Upper lobe of left lung (tissue), 6 donors: ENCODE data around the gene CCT7. TPM values are rescaled to one million over a fixed set of nuclear protein-coding genes. Genes with fewer than 3 reads are reported as not detected.

ENCODE experiments used
- ATAC-seq, 2 donors: fragments of 200-7000 bp; cut with Tn5 transposase; one replicate each; pipeline ENCODE4 v1.9.1; 2022; ENCODE audit warnings: mild to moderate bottlenecking in 2 of 2, moderate library complexity in 2 of 2; ENCODE audit not compliant: low FRiP score in 2 of 2
- DNase-seq, 2 donors: peaks; one replicate each; pipeline ENCODE4 v3.0.0-alpha.2; 2019 to 2020
- H3K27ac ChIP-seq, 4 donors: fragments of 200-600 bp; sonication (generic); one replicate each; pipeline ENCODE4 v1.5.1; 2016 to 2019
- H3K27me3 ChIP-seq, 4 donors: fragments of 200-600 bp; sonication (generic); one replicate each; pipeline ENCODE4 v1.5.1; 2017 to 2019
- H3K36me3 ChIP-seq, 4 donors: fragments of 200-600 bp; sonication (generic); one replicate each; pipeline ENCODE4 v1.5.1; 2016 to 2019
- H3K4me1 ChIP-seq, 4 donors: fragments of 200-600 bp; sonication (generic); one replicate each; pipeline ENCODE4 v1.5.1; 2018 to 2019
- H3K4me3 ChIP-seq, 4 donors: fragments of 200-600 bp; sonication (generic); one replicate each; pipeline ENCODE4 v1.5.1; 2017 to 2019; ENCODE audit warnings: mild to moderate bottlenecking in 2 of 4, moderate library complexity in 1 of 4
- H3K9me3 ChIP-seq, 4 donors: fragments of 200-600 bp; sonication (generic); one replicate each; pipeline ENCODE4 v1.5.1; 2018 to 2019
- EP300 ChIP-seq, 4 donors: sonication (generic); formaldehyde crosslinking; IDR thresholded peaks; one replicate each; pipeline ENCODE4 v1.5.1; 2017; ENCODE audit warnings: antibody characterized with exemption in 4 of 4, control low read depth in 2 of 4
- POLR2A ChIP-seq, 4 donors: fragments of 450-650 bp; IDR thresholded peaks; one replicate each; pipeline ENCODE4 v1.5.1; 2016 to 2017; ENCODE audit warnings: antibody characterized with exemption in 4 of 4, mild to moderate bottlenecking in 2 of 4
- POLR2AphosphoS5 ChIP-seq, 2 donors: sonication (generic); formaldehyde crosslinking; IDR thresholded peaks; one replicate each; pipeline ENCODE4 v1.5.1; 2017; ENCODE audit warnings: antibody characterized with exemption in 2 of 2
- WGBS, 2 donors: methylation state at CpG; one replicate each; pipeline ENCODE4 v1.1.5; 2017 to 2018; 5-methylcytosine and 5-hydroxymethylcytosine counted together
- total RNA-seq, 6 donors: library from RNA; depleted of rRNA in 4 of 6; stranded (reverse); fragments of >200 nt in 4 of 6; gene quantifications; one replicate each; pipeline versions ENCODE4 v1.1.0 to v1.2.1, GENCODE V29; 2016 to 2021
- TF ChIP-seq, protein P1 (sequence below), 6 experiments: fragments of 450-650 bp in 4 of 6; fragments of 200-600 bp in 2 of 6; sonication (generic) in 2 of 6; IDR thresholded peaks; one replicate each; pipeline ENCODE4 v1.5.1; 2016 to 2019; ENCODE audit warnings: antibody characterized with exemption in 6 of 6
- donor health status: DM: no; HTN: no; CAD: no; lungs with moderate emphysema.
- donor health status: DM: no; HTN: yes; CAD: no; lungs with severe emphysema.

Gene CCT7
- total RNA-seq, 6 donors from 2014 or later, result 70.2 to 183 (median 129) TPM

DNA sequence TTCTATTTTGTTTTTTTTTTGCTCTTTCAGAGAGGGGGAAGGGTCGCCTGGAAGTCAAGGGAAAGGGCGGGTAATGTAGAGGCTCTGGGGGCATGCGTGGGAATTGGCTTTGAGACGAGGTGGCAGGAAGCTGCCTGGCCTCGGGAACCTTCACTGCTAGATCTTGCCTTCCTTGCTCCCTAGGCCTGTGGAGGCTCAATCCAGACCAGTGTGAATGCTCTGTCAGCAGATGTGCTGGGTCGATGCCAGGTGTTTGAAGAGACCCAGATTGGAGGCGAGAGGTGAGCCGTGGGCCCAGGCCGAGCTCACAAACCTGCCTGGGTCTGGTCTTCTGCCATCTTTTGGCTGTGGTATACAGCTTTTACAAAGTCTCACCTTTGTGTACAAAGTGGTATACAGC is 15.5 kb downstream of the CCT7 start:
- H3K36me3 ChIP-seq, result peaks cover 73 to 100% (median 94%) of the 10 kb centered on the region in 4 donors
- H3K4me1 ChIP-seq, result peaks cover 0 to under 1% (median 0%) of the 10 kb centered on the region in 4 donors
- DNase-seq (no peak), ATAC-seq (no peak)
- H3K4me3 ChIP-seq, result no peak overlapping the region
- H3K27me3 ChIP-seq, result no peaks in the 10 kb centered on the region
- no peaks in the 10 kb centered on the region for H3K9me3 ChIP-seq
- 89 to 90% methylated on average over 9 of the region's 9 CpGs for WGBS, 2 donors
- TF ChIP-seq, protein P1, sequence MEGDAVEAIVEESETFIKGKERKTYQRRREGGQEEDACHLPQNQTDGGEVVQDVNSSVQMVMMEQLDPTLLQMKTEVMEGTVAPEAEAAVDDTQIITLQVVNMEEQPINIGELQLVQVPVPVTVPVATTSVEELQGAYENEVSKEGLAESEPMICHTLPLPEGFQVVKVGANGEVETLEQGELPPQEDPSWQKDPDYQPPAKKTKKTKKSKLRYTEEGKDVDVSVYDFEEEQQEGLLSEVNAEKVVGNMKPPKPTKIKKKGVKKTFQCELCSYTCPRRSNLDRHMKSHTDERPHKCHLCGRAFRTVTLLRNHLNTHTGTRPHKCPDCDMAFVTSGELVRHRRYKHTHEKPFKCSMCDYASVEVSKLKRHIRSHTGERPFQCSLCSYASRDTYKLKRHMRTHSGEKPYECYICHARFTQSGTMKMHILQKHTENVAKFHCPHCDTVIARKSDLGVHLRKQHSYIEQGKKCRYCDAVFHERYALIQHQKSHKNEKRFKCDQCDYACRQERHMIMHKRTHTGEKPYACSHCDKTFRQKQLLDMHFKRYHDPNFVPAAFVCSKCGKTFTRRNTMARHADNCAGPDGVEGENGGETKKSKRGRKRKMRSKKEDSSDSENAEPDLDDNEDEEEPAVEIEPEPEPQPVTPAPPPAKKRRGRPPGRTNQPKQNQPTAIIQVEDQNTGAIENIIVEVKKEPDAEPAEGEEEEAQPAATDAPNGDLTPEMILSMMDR (IDR thresholded peaks at IDR 0.05), result no peak
- no peak for TF ChIP-seq POLR2AphosphoS5 (IDR thresholded peaks at IDR 0.05)
- TF ChIP-seq EP300 (IDR thresholded peaks at IDR 0.05), result no peak
- TF ChIP-seq POLR2A (IDR thresholded peaks at IDR 0.05), result no peak
- no peak overlapping the region for H3K27ac ChIP-seq

DNA sequence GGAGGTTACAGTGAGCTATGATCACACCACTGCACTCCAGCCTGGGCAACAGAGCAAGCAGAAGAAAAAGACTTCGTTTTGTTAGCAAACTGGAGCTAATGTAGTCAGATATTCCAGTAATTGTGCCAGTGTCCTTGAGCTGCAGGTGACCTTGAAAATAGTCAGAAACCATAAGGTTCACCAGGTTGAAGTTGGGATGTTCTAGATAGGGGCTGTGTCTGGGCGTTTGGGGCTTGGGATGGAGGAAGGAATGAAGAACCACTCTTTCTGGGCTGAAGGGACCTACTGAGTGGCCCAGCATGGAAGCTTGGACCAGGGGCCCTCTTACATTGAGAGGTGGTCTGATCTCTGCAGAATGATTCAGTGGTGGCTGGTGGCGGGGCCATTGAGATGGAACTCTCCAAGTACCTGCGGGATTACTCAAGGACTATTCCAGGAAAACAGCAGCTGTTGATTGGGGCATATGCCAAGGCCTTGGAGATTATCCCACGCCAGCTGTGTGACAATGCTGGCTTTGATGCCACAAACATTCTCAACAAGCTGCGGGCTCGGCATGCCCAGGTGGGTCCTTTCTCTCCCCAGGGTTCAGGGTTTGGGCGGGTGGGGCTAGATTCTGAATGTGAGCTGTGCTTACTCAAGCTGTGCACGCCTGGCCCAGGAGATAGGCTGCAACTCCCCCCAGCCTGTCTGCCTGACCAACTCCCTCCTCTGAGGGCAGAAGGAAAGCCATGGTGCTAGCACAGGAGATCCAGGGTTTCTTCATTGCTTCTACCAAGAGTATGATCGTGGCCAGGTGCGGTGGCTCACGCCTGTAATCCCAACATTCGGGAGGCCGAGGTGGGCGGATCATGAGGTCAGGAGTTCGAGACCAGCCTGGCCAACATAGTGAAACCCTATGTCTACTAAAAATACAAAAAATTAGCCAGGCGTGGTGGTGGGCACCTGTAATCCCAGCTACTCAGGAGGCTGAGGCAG is 17.1 kb downstream of the CCT7 start:
- 95% methylated on average over 13 to 17 of the region's 17 CpGs for WGBS, 2 donors
- no peak for ATAC-seq
- no peaks in the 10 kb centered on the region for H3K9me3 ChIP-seq
- TF ChIP-seq EP300 (IDR thresholded peaks at IDR 0.05), result no peak
- no peak for DNase-seq
- H3K36me3 ChIP-seq, result peaks cover 58 to 93% (median 84%) of the 10 kb centered on the region in 4 donors
- H3K4me3 ChIP-seq, result no peak overlapping the region
- H3K27ac ChIP-seq, result no peak overlapping the region
- H3K27me3 ChIP-seq, result no peaks in the 10 kb centered on the region
- H3K4me1 ChIP-seq, result no peaks in the 10 kb centered on the region

DNA sequence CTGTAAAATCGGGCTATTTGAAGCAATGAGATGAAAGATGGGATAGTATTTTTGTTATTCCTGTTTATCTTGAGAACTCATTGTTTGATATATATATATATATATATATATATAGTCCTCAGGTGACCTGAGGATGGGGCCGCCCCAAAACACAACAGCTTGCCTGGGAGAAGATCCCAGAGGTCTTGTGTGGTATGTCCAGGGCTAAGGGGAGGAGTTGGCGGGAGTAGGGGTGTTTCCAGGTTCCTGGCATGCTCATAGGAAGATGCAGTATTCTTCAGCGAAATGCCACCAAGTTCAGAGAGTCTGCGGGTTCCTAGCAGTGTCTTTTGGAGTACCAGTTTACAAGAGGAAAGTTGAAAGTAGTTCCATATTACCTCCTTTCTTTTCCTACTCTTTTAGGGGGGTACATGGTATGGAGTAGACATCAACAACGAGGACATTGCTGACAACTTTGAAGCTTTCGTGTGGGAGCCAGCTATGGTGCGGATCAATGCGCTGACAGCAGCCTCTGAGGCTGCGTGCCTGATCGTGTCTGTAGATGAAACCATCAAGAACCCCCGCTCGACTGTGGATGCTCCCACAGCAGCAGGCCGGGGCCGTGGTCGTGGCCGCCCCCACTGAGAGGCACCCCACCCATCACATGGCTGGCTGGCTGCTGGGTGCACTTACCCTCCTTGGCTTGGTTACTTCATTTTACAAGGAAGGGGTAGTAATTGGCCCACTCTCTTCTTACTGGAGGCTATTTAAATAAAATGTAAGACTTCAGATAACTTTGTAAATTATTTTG is 18.3 kb downstream of the CCT7 start:
- H3K36me3 ChIP-seq, result peaks cover 47 to 80% (median 71%) of the 10 kb centered on the region in 4 donors
- no peak for ATAC-seq
- no peak overlapping the region for H3K27ac ChIP-seq
- TF ChIP-seq EP300 (IDR thresholded peaks at IDR 0.05) (no peak), POLR2A (IDR thresholded peaks at IDR 0.05) (no peak), POLR2AphosphoS5 (IDR thresholded peaks at IDR 0.05) (no peak)
- H3K9me3 ChIP-seq, result no peaks in the 10 kb centered on the region
- H3K27me3 ChIP-seq, result no peaks in the 10 kb centered on the region
- H3K4me3 ChIP-seq, result no peak overlapping the region
- WGBS, 2 donors, result 89 to 90% methylated on average over 16 to 17 of the region's 17 CpGs
- H3K4me1 ChIP-seq, result no peaks in the 10 kb centered on the region
- DNase-seq, result peak in 1 of 2 donors; percentile 75

DNA sequence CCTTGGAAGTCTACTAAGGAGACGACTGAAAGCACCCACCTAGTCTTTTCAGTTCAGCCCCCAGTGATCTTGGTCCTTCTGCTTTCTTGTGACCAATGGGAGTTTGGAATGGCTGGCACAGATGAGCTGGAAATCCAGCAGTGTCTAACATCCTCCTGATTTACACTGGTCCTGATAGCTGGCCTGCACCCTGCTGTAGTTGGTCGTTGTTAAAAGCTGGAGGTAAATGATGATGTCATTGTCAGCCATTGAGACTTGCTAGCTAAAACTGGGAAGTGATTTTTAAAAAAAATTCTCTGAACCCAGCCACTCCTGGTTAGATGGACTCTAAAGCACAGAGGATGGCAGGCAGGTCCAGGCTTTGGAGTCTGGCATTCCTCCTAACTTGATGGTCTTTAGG is 19.3 kb downstream of the CCT7 start:
- 66 to 75% methylated on average over 2 of the region's 2 CpGs for WGBS, 2 donors

DNA sequence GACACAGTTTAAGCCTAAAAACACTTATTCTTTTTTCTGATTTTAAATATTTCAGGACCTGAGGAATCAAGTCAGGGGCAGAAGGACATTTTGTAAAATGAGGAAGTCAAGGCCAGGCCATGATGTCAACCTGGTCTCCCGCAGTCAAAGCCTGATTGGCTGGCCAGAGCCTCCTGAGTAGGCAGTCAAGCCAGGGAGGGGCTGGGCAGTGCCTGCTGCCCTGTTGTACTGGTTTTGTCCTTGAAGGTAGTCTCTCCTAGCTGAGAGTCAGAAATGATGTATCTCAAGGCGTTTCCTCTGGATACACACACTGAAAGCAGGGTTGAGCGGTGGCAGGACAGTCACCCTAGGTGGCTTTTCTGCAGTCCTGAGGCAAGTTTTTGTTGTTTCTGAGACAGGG is 19.8 kb downstream of the CCT7 start:
- Histone ChIP-seq H3K4me3 (no peak overlapping the region), H3K9me3 (no peaks in the 10 kb centered on the region), H3K4me1 (no peaks in the 10 kb centered on the region), H3K36me3 (peaks cover 37 to 66% (median 57%) of the 10 kb centered on the region in 4 donors), H3K27ac (no peak overlapping the region), H3K27me3 (no peaks in the 10 kb centered on the region)
- TF ChIP-seq POLR2AphosphoS5 (IDR thresholded peaks at IDR 0.05) (no peak), POLR2A (IDR thresholded peaks at IDR 0.05) (no peak), EP300 (IDR thresholded peaks at IDR 0.05) (no peak)
- TF ChIP-seq, protein P1 (IDR thresholded peaks at IDR 0.05), result no peak
- 88% methylated on average over 2 to 3 of the region's 3 CpGs for WGBS, 2 donors
- DNase-seq, result no peak
- ATAC-seq, result no peak

More for the DNA sequence above, 19.3 kb downstream of the CCT7 start:
- no peak for ATAC-seq
- no peaks in the 10 kb centered on the region for H3K4me1 ChIP-seq
- H3K4me3 ChIP-seq, result no peak overlapping the region
- no peak for DNase-seq
- H3K27me3 ChIP-seq, result no peaks in the 10 kb centered on the region
- peaks cover 42 to 71% (median 62%) of the 10 kb centered on the region in 4 donors for H3K36me3 ChIP-seq
- H3K9me3 ChIP-seq, result no peaks in the 10 kb centered on the region
- TF ChIP-seq POLR2A (IDR thresholded peaks at IDR 0.05) (no peak), POLR2AphosphoS5 (IDR thresholded peaks at IDR 0.05) (no peak), EP300 (IDR thresholded peaks at IDR 0.05) (no peak)
- TF ChIP-seq, protein P1 (IDR thresholded peaks at IDR 0.05), result no peak
- no peak overlapping the region for H3K27ac ChIP-seq
